ENCODE results near the gene DENND11. TPM values are rescaled to one million over a fixed set of nuclear protein-coding genes. Genes with fewer than 3 reads are reported as not detected.

The DENND11 gene
- total RNA-seq, 3 donors from 2014 or later (not counting 1 experiment from before 2014, with no cell fraction given), result 28.9 to 57.0 (median 47.6) TPM

DNA sequence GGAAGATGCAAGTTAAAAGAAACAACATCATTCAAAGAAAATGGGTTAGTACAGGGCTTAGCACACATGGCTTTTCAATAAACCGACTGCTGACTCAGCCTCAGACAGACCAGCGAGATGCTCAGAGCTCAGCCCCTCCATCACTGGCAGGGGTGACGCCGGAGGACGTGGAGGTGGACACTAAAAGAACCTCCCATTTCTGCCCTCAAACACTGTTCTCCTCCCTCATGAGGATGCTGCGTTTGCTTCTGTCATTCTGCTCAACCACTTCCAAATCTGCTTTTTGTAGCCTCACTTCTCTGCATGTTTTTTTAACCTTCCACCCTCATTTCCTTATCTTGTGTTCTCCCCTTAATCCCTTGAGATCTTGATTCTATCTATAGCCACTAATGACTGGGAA is 15.3 kb downstream of the DENND11 start:
- H3K9me3 Mint-ChIP-seq, result no peaks in the 10 kb centered on the region
- Histone ChIP-seq H3K9me3 (ENCODE audit: control insufficient read depth, insufficient read depth, low read length) (no peaks in the 10 kb centered on the region), H3K4me3 (ENCODE audit: low read length) (no peak overlapping the region), H3K27me3 (ENCODE audit: control insufficient read depth, insufficient read depth, low read length) (no peaks in the 10 kb centered on the region), H3K4me1 (ENCODE audit: control insufficient read depth, insufficient read depth, low read length) (no peaks in the 10 kb centered on the region), H3K36me3 (ENCODE audit: control insufficient read depth, insufficient read depth, low read length) (peaks cover 27% of the 10 kb centered on the region), H3K27ac (ENCODE audit: low read length) (no peak overlapping the region)
- H3K36me3 Mint-ChIP-seq, result peaks cover 7% of the 10 kb centered on the region
- H3K4me3 Mint-ChIP-seq, result no peak overlapping the region
- TF ChIP-seq, protein P1, sequence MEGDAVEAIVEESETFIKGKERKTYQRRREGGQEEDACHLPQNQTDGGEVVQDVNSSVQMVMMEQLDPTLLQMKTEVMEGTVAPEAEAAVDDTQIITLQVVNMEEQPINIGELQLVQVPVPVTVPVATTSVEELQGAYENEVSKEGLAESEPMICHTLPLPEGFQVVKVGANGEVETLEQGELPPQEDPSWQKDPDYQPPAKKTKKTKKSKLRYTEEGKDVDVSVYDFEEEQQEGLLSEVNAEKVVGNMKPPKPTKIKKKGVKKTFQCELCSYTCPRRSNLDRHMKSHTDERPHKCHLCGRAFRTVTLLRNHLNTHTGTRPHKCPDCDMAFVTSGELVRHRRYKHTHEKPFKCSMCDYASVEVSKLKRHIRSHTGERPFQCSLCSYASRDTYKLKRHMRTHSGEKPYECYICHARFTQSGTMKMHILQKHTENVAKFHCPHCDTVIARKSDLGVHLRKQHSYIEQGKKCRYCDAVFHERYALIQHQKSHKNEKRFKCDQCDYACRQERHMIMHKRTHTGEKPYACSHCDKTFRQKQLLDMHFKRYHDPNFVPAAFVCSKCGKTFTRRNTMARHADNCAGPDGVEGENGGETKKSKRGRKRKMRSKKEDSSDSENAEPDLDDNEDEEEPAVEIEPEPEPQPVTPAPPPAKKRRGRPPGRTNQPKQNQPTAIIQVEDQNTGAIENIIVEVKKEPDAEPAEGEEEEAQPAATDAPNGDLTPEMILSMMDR (IDR thresholded peaks at IDR 0.05), result no peak
- H3K4me1 Mint-ChIP-seq, result peaks cover 11 to 24% of the 10 kb centered on the region in 2 donors
- ATAC-seq (no peak), DNase-seq (no peak)
- 95% methylated on average over 6 of the region's 6 CpGs for WGBS (ENCODE audit: insufficient coverage)
- H3K27ac Mint-ChIP-seq, result no peak overlapping the region
- H3K27me3 Mint-ChIP-seq (ENCODE audit: low read depth in 2 of 2), result no peaks in the 10 kb centered on the region
- intact Hi-C loops (cut with micrococcal nuclease), result no loop called here

DNA sequence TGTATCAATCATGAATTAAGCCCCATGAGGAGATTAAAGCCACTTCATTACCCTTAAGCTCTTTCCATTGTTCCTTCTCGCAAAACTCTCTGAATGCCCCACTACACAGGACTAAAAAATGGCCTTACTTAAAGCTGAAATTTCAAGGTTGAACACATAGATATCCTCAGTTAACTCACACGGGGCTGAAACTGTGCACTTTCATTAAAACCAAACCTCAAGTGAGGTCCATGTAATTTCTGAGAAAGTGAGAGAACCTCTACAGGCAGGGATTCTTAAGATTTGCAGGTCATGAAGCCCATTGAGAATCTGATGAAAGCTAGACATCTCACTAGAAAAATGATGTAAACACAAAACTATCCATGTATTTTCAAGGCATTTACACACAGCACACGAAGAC is 15.9 kb downstream of the DENND11 start:
- Mint-ChIP-seq H3K4me3 (no peak overlapping the region), H3K4me1 (peaks cover 11 to 24% of the 10 kb centered on the region in 2 donors), H3K9me3 (no peaks in the 10 kb centered on the region), H3K27me3 (ENCODE audit: low read depth in 2 of 2) (no peaks in the 10 kb centered on the region), H3K36me3 (peaks cover 13% of the 10 kb centered on the region), H3K27ac (no peak overlapping the region)
- TF ChIP-seq, protein P1 (IDR thresholded peaks at IDR 0.05), result no peak
- no peak overlapping the region for H3K27ac ChIP-seq (ENCODE audit: low read length)
- no peak for DNase-seq
- no peak for ATAC-seq
- no peaks in the 10 kb centered on the region for H3K27me3 ChIP-seq (ENCODE audit: control insufficient read depth, insufficient read depth, low read length)
- peaks cover 30% of the 10 kb centered on the region for H3K36me3 ChIP-seq (ENCODE audit: control insufficient read depth, insufficient read depth, low read length)
- no peaks in the 10 kb centered on the region for H3K9me3 ChIP-seq (ENCODE audit: control insufficient read depth, insufficient read depth, low read length)
- no peaks in the 10 kb centered on the region for H3K4me1 ChIP-seq (ENCODE audit: control insufficient read depth, insufficient read depth, low read length)
- WGBS (ENCODE audit: insufficient coverage), result 86% methylated on average over 2 of the region's 3 CpGs
- no peak overlapping the region for H3K4me3 ChIP-seq (ENCODE audit: low read length)
- intact Hi-C loops (cut with micrococcal nuclease), result no loop called here

DNA sequence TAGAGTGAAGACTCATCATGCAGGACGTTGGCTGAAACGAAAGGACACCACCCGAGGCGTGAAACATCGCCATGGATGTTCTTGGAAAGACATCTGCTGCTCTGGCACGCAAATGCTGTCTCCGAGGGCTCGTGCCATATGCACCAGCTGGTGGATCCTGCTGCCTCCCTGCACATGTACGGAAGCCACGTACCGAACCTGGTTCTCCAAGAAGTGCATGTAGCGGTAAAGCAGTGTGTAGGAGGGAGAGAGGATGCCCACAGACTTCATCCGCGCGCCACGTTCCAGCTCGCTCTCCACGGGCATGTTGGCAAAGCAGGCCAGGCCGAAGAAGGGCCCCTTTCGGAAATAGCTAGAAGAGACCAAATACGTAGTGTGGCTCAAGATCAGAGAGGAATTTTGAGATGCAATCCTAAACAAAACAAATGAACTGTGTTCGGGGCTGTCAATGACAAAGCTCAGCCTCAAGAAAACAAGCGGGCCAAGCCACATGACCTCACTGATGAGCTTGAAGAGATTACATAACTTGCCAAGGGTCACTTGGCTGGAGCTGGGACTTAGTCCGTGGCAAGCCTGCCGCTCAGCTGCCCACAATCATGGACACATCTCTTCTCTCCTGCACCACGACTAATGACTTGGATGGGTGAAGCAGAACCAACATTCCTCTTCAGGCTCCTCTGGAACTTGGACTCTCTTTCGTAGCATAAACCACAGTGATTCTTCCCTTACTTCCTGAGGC is 16.5 kb downstream of the DENND11 start:
- no peaks in the 10 kb centered on the region for H3K9me3 ChIP-seq (ENCODE audit: control insufficient read depth, insufficient read depth, low read length)
- TF ChIP-seq, protein P1 (IDR thresholded peaks at IDR 0.05), result no peak
- Mint-ChIP-seq H3K4me1 (peaks cover 10 to 26% of the 10 kb centered on the region in 2 donors), H3K9me3 (no peaks in the 10 kb centered on the region), H3K27me3 (ENCODE audit: low read depth in 2 of 2) (no peaks in the 10 kb centered on the region), H3K4me3 (no peak overlapping the region), H3K27ac (no peak overlapping the region), H3K36me3 (peaks cover 14% of the 10 kb centered on the region)
- H3K4me3 ChIP-seq (ENCODE audit: low read length), result no peak overlapping the region
- no peak for ATAC-seq
- no peaks in the 10 kb centered on the region for H3K4me1 ChIP-seq (ENCODE audit: control insufficient read depth, insufficient read depth, low read length)
- no peaks in the 10 kb centered on the region for H3K27me3 ChIP-seq (ENCODE audit: control insufficient read depth, insufficient read depth, low read length)
- intact Hi-C loops (cut with micrococcal nuclease), result no loop called here
- H3K36me3 ChIP-seq (ENCODE audit: control insufficient read depth, insufficient read depth, low read length), result peaks cover 34% of the 10 kb centered on the region
- 96% methylated on average over 27 of the region's 27 CpGs for WGBS (ENCODE audit: insufficient coverage)
- no peak for DNase-seq
- no peak overlapping the region for H3K27ac ChIP-seq (ENCODE audit: low read length)

DNA sequence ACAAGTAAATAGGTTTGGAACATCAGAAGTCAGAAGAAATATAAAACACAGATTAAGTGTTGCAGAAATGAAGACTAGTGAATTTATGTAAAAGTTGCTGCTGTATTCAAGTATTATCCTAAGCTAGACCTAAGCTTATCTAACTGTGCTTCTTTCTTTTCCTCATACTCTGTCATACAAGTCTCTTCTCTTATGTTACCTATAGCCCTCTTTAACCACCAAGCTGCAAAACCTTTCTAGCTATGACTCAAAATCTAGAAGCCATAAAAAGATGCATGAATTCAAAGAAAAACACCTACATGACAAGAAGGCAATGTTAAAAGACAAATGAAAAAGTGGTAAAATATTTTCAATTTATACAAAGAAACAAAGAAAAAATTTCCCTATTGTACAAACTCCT is 23.0 kb downstream of the DENND11 start:
- intact Hi-C loops (cut with micrococcal nuclease), result no loop called here
- no peak overlapping the region for H3K4me3 Mint-ChIP-seq

More for the DNA sequence above, 23.0 kb downstream of the DENND11 start:
- Mint-ChIP-seq H3K27me3 (ENCODE audit: low read depth in 2 of 2) (no peaks in the 10 kb centered on the region), H3K36me3 (peaks cover 14% of the 10 kb centered on the region), H3K9me3 (no peaks in the 10 kb centered on the region), H3K27ac (no peak overlapping the region), H3K4me1 (peaks cover 0 to 5% of the 10 kb centered on the region in 2 donors)
- Histone ChIP-seq H3K27me3 (ENCODE audit: control insufficient read depth, insufficient read depth, low read length) (no peaks in the 10 kb centered on the region), H3K9me3 (ENCODE audit: control insufficient read depth, insufficient read depth, low read length) (no peaks in the 10 kb centered on the region), H3K4me1 (ENCODE audit: control insufficient read depth, insufficient read depth, low read length) (no peaks in the 10 kb centered on the region), H3K4me3 (ENCODE audit: low read length) (no peak overlapping the region), H3K36me3 (ENCODE audit: control insufficient read depth, insufficient read depth, low read length) (peaks cover 18% of the 10 kb centered on the region), H3K27ac (ENCODE audit: low read length) (no peak overlapping the region)
- TF ChIP-seq, protein P1 (IDR thresholded peaks at IDR 0.05), result no peak
- no peak for ATAC-seq
- DNase-seq, result no peak

All from natural killer cell (primary cell).